Loucy (cell line): Measurements from ENCODE around the gene DVL2.

Experiments
- EZH2phosphoT487 ChIP-seq: fragments of 200-600 bp; IDR thresholded peaks from 2 replicates; pipeline ENCODE4 v1.6.1; 2018; ENCODE audit warnings: antibody characterized with exemption, mild to moderate bottlenecking, moderate library complexity, borderline replicate concordance
- TF ChIP-seq, protein P1 (sequence below): fragments of 200-600 bp; sonication (generic); conservative IDR thresholded peaks from 2 replicates; pipeline ENCODE4 v1.5.1; 2014; ENCODE audit warnings: mild to moderate bottlenecking, antibody characterized with exemption, low read length

DNA sequence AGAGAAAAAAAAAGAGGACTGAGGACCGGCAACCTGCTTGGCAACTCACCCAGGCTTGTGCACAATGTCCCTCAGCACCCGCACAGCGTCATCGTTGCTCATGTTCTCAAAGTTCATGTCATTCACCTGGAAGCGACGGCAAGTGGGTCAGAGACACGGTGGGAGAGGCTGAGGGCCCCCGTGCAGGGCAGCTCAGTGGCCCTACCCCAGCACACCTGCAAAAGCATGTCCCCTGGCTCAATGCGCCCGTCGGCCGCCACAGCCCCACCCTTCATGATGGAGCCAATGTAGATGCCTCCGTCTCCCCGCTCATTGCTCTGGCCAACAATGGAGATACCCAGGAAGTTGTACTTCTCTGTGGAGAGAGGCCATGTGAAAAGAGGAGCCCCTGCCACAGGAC lies 5.4 kb downstream of the DVL2 start:
- TF ChIP-seq, protein P1, sequence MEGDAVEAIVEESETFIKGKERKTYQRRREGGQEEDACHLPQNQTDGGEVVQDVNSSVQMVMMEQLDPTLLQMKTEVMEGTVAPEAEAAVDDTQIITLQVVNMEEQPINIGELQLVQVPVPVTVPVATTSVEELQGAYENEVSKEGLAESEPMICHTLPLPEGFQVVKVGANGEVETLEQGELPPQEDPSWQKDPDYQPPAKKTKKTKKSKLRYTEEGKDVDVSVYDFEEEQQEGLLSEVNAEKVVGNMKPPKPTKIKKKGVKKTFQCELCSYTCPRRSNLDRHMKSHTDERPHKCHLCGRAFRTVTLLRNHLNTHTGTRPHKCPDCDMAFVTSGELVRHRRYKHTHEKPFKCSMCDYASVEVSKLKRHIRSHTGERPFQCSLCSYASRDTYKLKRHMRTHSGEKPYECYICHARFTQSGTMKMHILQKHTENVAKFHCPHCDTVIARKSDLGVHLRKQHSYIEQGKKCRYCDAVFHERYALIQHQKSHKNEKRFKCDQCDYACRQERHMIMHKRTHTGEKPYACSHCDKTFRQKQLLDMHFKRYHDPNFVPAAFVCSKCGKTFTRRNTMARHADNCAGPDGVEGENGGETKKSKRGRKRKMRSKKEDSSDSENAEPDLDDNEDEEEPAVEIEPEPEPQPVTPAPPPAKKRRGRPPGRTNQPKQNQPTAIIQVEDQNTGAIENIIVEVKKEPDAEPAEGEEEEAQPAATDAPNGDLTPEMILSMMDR = no peak
- no peak for TF ChIP-seq EZH2phosphoT487
